Peyer's patch (tissue), 4 donors: Measurements from ENCODE around the gene COG8.

Experiments
- CTCF ChIP-seq, 6 experiments: fragments of 450-650 bp in 4 of 6; fragments of 200-600 bp in 2 of 6; sonication (generic) in 1 of 6; IDR thresholded peaks; one replicate each; pipeline ENCODE4 v1.5.1; 2017 to 2019; ENCODE audit warnings: antibody characterized with exemption in 6 of 6, mild to moderate bottlenecking in 3 of 6, moderate library complexity in 1 of 6
- POLR2A ChIP-seq, 2 donors: fragments of 450-650 bp; IDR thresholded peaks; one replicate each; pipeline ENCODE4 v1.5.1; 2017; ENCODE audit warnings: antibody characterized with exemption in 2 of 2, mild to moderate bottlenecking in 2 of 2, moderate library complexity in 2 of 2

DNA sequence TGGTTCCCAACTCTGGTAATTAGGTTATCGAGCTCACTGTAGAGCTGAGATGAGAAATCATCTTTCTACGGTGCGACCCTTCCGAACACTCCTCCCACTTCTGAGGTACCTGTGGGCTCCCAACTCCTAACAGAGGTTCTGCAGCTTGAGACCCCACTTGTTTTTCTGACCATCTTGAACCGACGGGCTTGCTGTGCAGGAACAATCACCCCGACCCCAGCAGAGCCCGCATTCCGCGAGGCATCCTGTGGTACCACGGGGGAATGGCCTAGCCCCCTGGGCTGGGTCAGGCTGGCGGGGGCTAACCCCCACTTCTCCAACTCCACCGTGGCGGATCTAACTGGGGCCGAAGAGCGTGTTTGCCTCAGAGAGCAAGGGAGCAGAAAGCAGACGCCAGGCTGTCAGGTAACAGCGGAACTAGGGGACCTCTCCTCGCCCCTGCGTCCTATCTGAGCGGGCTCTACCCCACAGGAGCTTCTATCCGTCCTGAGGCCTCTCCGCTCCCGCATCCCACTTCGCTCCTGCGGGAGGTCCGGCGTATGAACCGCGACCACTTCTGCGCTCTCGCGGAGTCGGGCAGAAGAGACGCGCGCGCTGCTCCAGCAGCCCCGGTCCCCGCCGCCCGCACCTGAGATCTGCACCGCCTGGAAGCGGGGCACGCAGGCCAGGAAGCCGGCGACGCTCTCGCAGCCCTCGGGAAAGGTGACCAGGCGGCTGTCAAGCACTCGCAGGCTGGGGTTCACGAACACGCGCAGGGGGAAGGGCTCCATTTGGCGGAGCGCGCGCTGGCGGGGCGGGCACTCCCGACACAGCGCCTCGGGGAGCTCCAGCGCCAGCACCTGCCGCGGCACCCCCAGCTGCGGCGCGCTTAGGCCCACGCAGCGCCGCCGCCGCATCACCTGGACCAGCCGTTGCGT is 9.7 kb downstream of the COG8 start:
- TF ChIP-seq POLR2A (IDR thresholded peaks at IDR 0.05) (no peak), CTCF (IDR thresholded peaks at IDR 0.05) (no peak)
